Activated CD4-positive, alpha-beta T cell treated with anti-CD3 and anti-CD28 coated beads, Interleukin-2, amount 10 ng/mL, durations not matched to agents 7 days and 5 days (primary cell): Measurements from ENCODE around the gene EXOC3L1. TPM values are rescaled to one million over a fixed set of nuclear protein-coding genes. Genes with fewer than 3 reads are reported as not detected.
A peak's percentile ranks its signal among the peaks of the same experiment; 100 is the strongest.

Experiments
- CTCF ChIA-PET: fragments of 350-600 bp; sonication (Branson Sonifier 250); formaldehyde crosslinking; loops from one replicate; lab custom pipeline; 2021; ENCODE audit warnings: antibody characterized with exemption; lab: Charles Lee
- POLR2A ChIA-PET: fragments of 350-600 bp; sonication (Branson Sonifier 250); formaldehyde crosslinking; loops from one replicate; lab custom pipeline; 2021; ENCODE audit warnings: antibody characterized with exemption; lab: Charles Lee
- DNase-seq: peaks from one replicate; pipeline ENCODE4 v3.0.0-alpha.2; 2020
- H3K27ac Mint-ChIP-seq: one replicate; pipeline ENCODE4 v1.8.0; 2021; ENCODE audit warnings: mild to moderate bottlenecking, moderate library complexity, mixed read lengths
- H3K27me3 Mint-ChIP-seq: one replicate; pipeline ENCODE4 v1.8.0; 2021; ENCODE audit warnings: mixed read lengths
- H3K36me3 Mint-ChIP-seq: one replicate; pipeline ENCODE4 v1.8.0; 2021; ENCODE audit warnings: low read depth, mixed read lengths
- H3K4me1 Mint-ChIP-seq: one replicate; pipeline ENCODE4 v1.8.0; 2021; ENCODE audit warnings: mixed read lengths
- H3K4me3 Mint-ChIP-seq: one replicate; pipeline ENCODE4 v1.8.0; 2021; ENCODE audit warnings: mild to moderate bottlenecking, moderate library complexity, mixed read lengths
- H3K9me3 Mint-ChIP-seq: one replicate; pipeline ENCODE4 v1.8.0; 2021; ENCODE audit warnings: mixed read lengths
- total RNA-seq, 2 experiments: library from RNA; stranded (reverse); gene quantifications; one replicate each; pipeline ENCODE4 v1.2.3, GENCODE V29; 2021

EXOC3L1 gene
- total RNA-seq, 2 experiments from 2014 or later = not detected

- Mint-ChIP-seq H3K36me3 (peaks cover 36% of the 10 kb centered on the region), H3K27me3 (no peaks in the 10 kb centered on the region), H3K27ac (peak within 1 kb of the TSS; percentile 85), H3K4me1 (peaks cover 49% of the 10 kb centered on the region), H3K9me3 (no peaks in the 10 kb centered on the region), H3K4me3 (peak within 1 kb of the TSS; percentile 93)
- peak; percentile 90 for DNase-seq
- POLR2A ChIA-PET = no interaction called here
- CTCF ChIA-PET = interaction anchor here (0.6 to 1.3 kb wide), 6 partner anchors 22 to 396 kb away, joined by 3 to 6 read pairs (median 3); partner anchors contain the start of gene NOL3
These were observed 2.2 kb upstream of the EXOC3L1 start, which contains the start of gene E2F4 for GRCh38 chr16:67191995-67192681. E2F4 (plus strand) TSS chr16:67192155; CDS start chr16:67192228, 73 bp downstream.

GRCh38 chr16:67191411-67191994 is 1.6 kb upstream of the EXOC3L1 start:
- Mint-ChIP-seq H3K27ac (peak overlapping the region; percentile 85), H3K9me3 (no peaks in the 10 kb centered on the region), H3K36me3 (peaks cover 30% of the 10 kb centered on the region), H3K4me1 (peaks cover 44% of the 10 kb centered on the region), H3K27me3 (no peaks in the 10 kb centered on the region), H3K4me3 (peak overlapping the region; percentile 93)
- ChIA-PET POLR2A (no interaction called here), CTCF (no interaction called here)
- DNase-seq = no peak

- H3K9me3 Mint-ChIP-seq = no peaks in the 10 kb centered on the region
- H3K27ac Mint-ChIP-seq = no peak overlapping the region
- ChIA-PET CTCF (interaction anchor here (0.8 to 2.9 kb wide), 2 partner anchors 36 to 173 kb away, joined by 4 to 11 read pairs; no protein-coding TSS in a partner anchor), POLR2A (no interaction called here)
- H3K27me3 Mint-ChIP-seq = peaks cover under 1% of the 10 kb centered on the region
- peaks cover 38% of the 10 kb centered on the region for H3K4me1 Mint-ChIP-seq
- no peak overlapping the region for H3K4me3 Mint-ChIP-seq
- peaks cover 23% of the 10 kb centered on the region for H3K36me3 Mint-ChIP-seq
- no peak for DNase-seq
These were observed 788 bp upstream of the EXOC3L1 start for GRCh38 chr16:67190448-67191399.

- no peak overlapping the region for H3K27ac Mint-ChIP-seq
- CTCF ChIA-PET = interaction anchor here (1.1 to 2.9 kb wide), 3 partner anchors 25 to 171 kb away, joined by 3 to 11 read pairs (median 3); no protein-coding TSS in a partner anchor
- H3K9me3 Mint-ChIP-seq = no peaks in the 10 kb centered on the region
- DNase-seq = no peak
- H3K27me3 Mint-ChIP-seq = peaks cover 7% of the 10 kb centered on the region
- peaks cover 9% of the 10 kb centered on the region for H3K36me3 Mint-ChIP-seq
- no peak overlapping the region for H3K4me3 Mint-ChIP-seq
- POLR2A ChIA-PET = no interaction called here
- peaks cover 38% of the 10 kb centered on the region for H3K4me1 Mint-ChIP-seq
These were observed 1.1 kb downstream of the EXOC3L1 start for GRCh38 chr16:67188798-67189197.

- DNase-seq = no peak
- CTCF ChIA-PET = interaction anchor here (1.1 to 2.9 kb wide), 3 partner anchors 26 to 170 kb away, joined by 3 to 11 read pairs (median 3); no protein-coding TSS in a partner anchor
- H3K4me3 Mint-ChIP-seq = no peak overlapping the region
- POLR2A ChIA-PET = no interaction called here
- H3K27ac Mint-ChIP-seq = no peak overlapping the region
- no peaks in the 10 kb centered on the region for H3K9me3 Mint-ChIP-seq
- H3K36me3 Mint-ChIP-seq = peaks cover 5% of the 10 kb centered on the region
- peaks cover 33% of the 10 kb centered on the region for H3K4me1 Mint-ChIP-seq
- H3K27me3 Mint-ChIP-seq = peaks cover 7% of the 10 kb centered on the region
These were observed 1.6 kb downstream of the EXOC3L1 start for GRCh38 chr16:67188323-67188722.

GRCh38 chr16:67187175-67187890 is 2.6 kb downstream of the EXOC3L1 start:
- Mint-ChIP-seq H3K27me3 (peaks cover 7% of the 10 kb centered on the region), H3K4me1 (peaks cover 24% of the 10 kb centered on the region), H3K27ac (no peak overlapping the region), H3K9me3 (no peaks in the 10 kb centered on the region), H3K36me3 (no peaks in the 10 kb centered on the region), H3K4me3 (no peak overlapping the region)
- CTCF ChIA-PET = interaction anchor here (0.8 to 1.2 kb wide), 3 partner anchors 169 to 201 kb away, joined by 3 read pairs; no protein-coding TSS in a partner anchor
- DNase-seq = no peak
- POLR2A ChIA-PET = no interaction called here

GRCh38 chr16:67186550-67186950 is 3.4 kb downstream of the EXOC3L1 start:
- H3K36me3 Mint-ChIP-seq = no peaks in the 10 kb centered on the region
- no peak overlapping the region for H3K4me3 Mint-ChIP-seq
- no peaks in the 10 kb centered on the region for H3K9me3 Mint-ChIP-seq
- H3K27ac Mint-ChIP-seq = no peak overlapping the region
- ChIA-PET CTCF (interaction anchor here (0.8 to 1.4 kb wide), 3 partner anchors 169 to 201 kb away, joined by 3 read pairs; no protein-coding TSS in a partner anchor), POLR2A (interaction anchor here (0.6 kb wide), 1 partner anchor 152 kb away, joined by 10 read pairs; no protein-coding TSS in a partner anchor)
- H3K27me3 Mint-ChIP-seq = peaks cover 7% of the 10 kb centered on the region
- H3K4me1 Mint-ChIP-seq = peaks cover 20% of the 10 kb centered on the region
- no peak for DNase-seq

- POLR2A ChIA-PET = no interaction called here
- peak overlapping the region; percentile 79 for H3K4me3 Mint-ChIP-seq
- no peaks in the 10 kb centered on the region for H3K36me3 Mint-ChIP-seq
- peaks cover 17% of the 10 kb centered on the region for H3K4me1 Mint-ChIP-seq
- DNase-seq = no peak
- H3K27ac Mint-ChIP-seq = peak overlapping the region; percentile 69
- CTCF ChIA-PET = interaction anchor here (0.6 to 5.7 kb wide), 27 partner anchors 10 to 303 kb away, joined by 3 to 30 read pairs (median 4); partner anchors contain the start of genes NOL3 and TMEM208
- H3K9me3 Mint-ChIP-seq = no peaks in the 10 kb centered on the region
- H3K27me3 Mint-ChIP-seq = peaks cover 7% of the 10 kb centered on the region
These were observed 4.2 kb downstream of the EXOC3L1 start for GRCh38 chr16:67185651-67186134.

GRCh38 chr16:67184995-67185650 is 4.8 kb downstream of the EXOC3L1 start:
- Mint-ChIP-seq H3K4me3 (peak overlapping the region; percentile 79), H3K36me3 (no peaks in the 10 kb centered on the region), H3K9me3 (no peaks in the 10 kb centered on the region), H3K27me3 (peaks cover 7% of the 10 kb centered on the region), H3K4me1 (peaks cover 16% of the 10 kb centered on the region), H3K27ac (peak overlapping the region; percentile 69)
- ChIA-PET POLR2A (no interaction called here), CTCF (interaction anchor here (0.6 to 5.7 kb wide), 32 partner anchors 9 to 313 kb away, joined by 3 to 30 read pairs (median 4); partner anchors contain the start of genes LRRC36, NOL3 and TMEM208)
- DNase-seq = peak; percentile 85

GRCh38 chr16:67184453-67184994 is 5.4 kb downstream of the EXOC3L1 start:
- Mint-ChIP-seq H3K4me1 (peaks cover 19% of the 10 kb centered on the region), H3K9me3 (no peaks in the 10 kb centered on the region), H3K27ac (no peak overlapping the region), H3K36me3 (no peaks in the 10 kb centered on the region), H3K27me3 (peaks cover 7% of the 10 kb centered on the region), H3K4me3 (peak overlapping the region; percentile 79)
- CTCF ChIA-PET = interaction anchor here (0.6 to 5.7 kb wide), 28 partner anchors 9 to 314 kb away, joined by 3 to 30 read pairs (median 4); partner anchors contain the start of genes LRRC36, NOL3 and TMEM208
- DNase-seq = no peak
- POLR2A ChIA-PET = no interaction called here
